SK-N-SH treated with all-trans-retinoic acid at 6 μM for 48 hours (cell line): ENCODE results near the gene CLEC2D.

Experiments used
- ARNTL ChIP-seq: fragments of 450-650 bp; formaldehyde crosslinking; IDR thresholded peaks from 2 replicates; pipeline ENCODE4 v1.5.0; 2020; ENCODE audit warnings: low read depth, mild to moderate bottlenecking, moderate library complexity, borderline replicate concordance
- CREB5 ChIP-seq: fragments of 250-450 bp; sonication (Bioruptor Pico); IDR thresholded peaks from 2 replicates; pipeline ENCODE4 v1.5.1; 2020; ENCODE audit warnings: low read depth, mild to moderate bottlenecking, moderate library complexity
- CSRNP3 ChIP-seq: fragments of 250-450 bp; sonication (Bioruptor Pico); IDR thresholded peaks from 2 replicates; pipeline ENCODE4 v1.5.1; 2021; ENCODE audit warnings: mild to moderate bottlenecking, moderate library complexity
- ESRRG ChIP-seq: fragments of 250-450 bp; sonication (Bioruptor Pico); IDR thresholded peaks from 2 replicates; pipeline ENCODE4 v1.6.1; 2021; ENCODE audit warnings: mild to moderate bottlenecking
- PPARA ChIP-seq: fragments of 250-450 bp; sonication (Bioruptor Pico); IDR thresholded peaks from 2 replicates; pipeline ENCODE4 v1.5.0; 2020; ENCODE audit warnings: mild to moderate bottlenecking, borderline replicate concordance
- TCF4 ChIP-seq: fragments of 250-450 bp; sonication (Bioruptor Pico); IDR thresholded peaks from 2 replicates; pipeline ENCODE4 v1.8.0; 2021; ENCODE audit warnings: mild to moderate bottlenecking, moderate library complexity, borderline replicate concordance
- TSHZ2 ChIP-seq: fragments of 250-450 bp; sonication (Bioruptor Pico); IDR thresholded peaks from 2 replicates; pipeline ENCODE4 v1.5.0; 2020; ENCODE audit warnings: mild to moderate bottlenecking, moderate library complexity
- ZC3H10 ChIP-seq: fragments of 250-450 bp; sonication (Bioruptor Pico); IDR thresholded peaks from 2 replicates; pipeline ENCODE4 v1.5.1; 2021; ENCODE audit warnings: mild to moderate bottlenecking, moderate library complexity
- ZFP3 ChIP-seq: fragments of 250-450 bp; sonication (Bioruptor Pico); IDR thresholded peaks from 2 replicates; pipeline ENCODE4 v1.5.0; 2020; ENCODE audit warnings: mild to moderate bottlenecking, moderate library complexity
- ZFP30 ChIP-seq: fragments of 450-650 bp; formaldehyde crosslinking; IDR thresholded peaks from 2 replicates; pipeline ENCODE4 v1.5.0; 2022; ENCODE audit warnings: mild to moderate bottlenecking, moderate library complexity
- ZNF70 ChIP-seq: fragments of 450-650 bp; formaldehyde crosslinking; IDR thresholded peaks from 2 replicates; pipeline ENCODE4 v1.5.0; 2020; ENCODE audit warnings: mild to moderate bottlenecking, moderate library complexity
- ZNF8 ChIP-seq: fragments of 450-650 bp; formaldehyde crosslinking; IDR thresholded peaks from 2 replicates; pipeline ENCODE4 v1.5.0; 2020; ENCODE audit warnings: mild to moderate bottlenecking, moderate library complexity

- TF ChIP-seq ARNTL (CRISPR knock-in tag) (no peak), ZFP3 (no peak), CSRNP3 (CRISPR knock-in tag) (no peak), ZNF8 (CRISPR knock-in tag) (no peak), TSHZ2 (CRISPR knock-in tag) (no peak), PPARA (CRISPR knock-in tag) (no peak), ESRRG (CRISPR knock-in tag) (no peak), ZFP30 (CRISPR knock-in tag) (no peak), ZC3H10 (CRISPR knock-in tag) (no peak), CREB5 (CRISPR knock-in tag) (no peak), ZNF70 (CRISPR knock-in tag) (no peak), TCF4 (CRISPR knock-in tag) (no peak)
Observed at GRCh38 chr12:9719790-9720189, 50.3 kb downstream of the CLEC2D start.
